NCI-H1417 treated with DMSO at 0.1 percent for 48 hours (cell line): Measurements from ENCODE around the gene TOMM20.

Source experiments
- DNase-seq: peaks from one replicate; lab custom pipeline; 2025; lab: John Stamatoyannopoulos, UW

The TOMM20 gene

GRCh38 chr1:235134171-235134570, 5.5 kb upstream of the TOMM20 start:
- DNase-seq: no peak

GRCh38 chr1:235133086-235133485, 4.4 kb upstream of the TOMM20 start:
- DNase-seq: no peak

GRCh38 chr1:235131961-235132360, 3.3 kb upstream of the TOMM20 start:
- no peak for DNase-seq

- DNase-seq: no peak
Measured at GRCh38 chr1:235130766-235131270, 2.2 kb upstream of the TOMM20 start.

GRCh38 chr1:235129774-235130570, 1.3 kb upstream of the TOMM20 start:
- no peak for DNase-seq

GRCh38 chr1:235127732-235128455, 743 bp downstream of the TOMM20 start:
- no peak for DNase-seq

- DNase-seq: no peak
Measured at GRCh38 chr1:235127203-235127602, 1.4 kb downstream of the TOMM20 start.

GRCh38 chr1:235124665-235125064, 4.0 kb downstream of the TOMM20 start:
- DNase-seq: no peak

- no peak for DNase-seq
Measured at GRCh38 chr1:235124111-235124510, 4.5 kb downstream of the TOMM20 start.

- no peak for DNase-seq
Measured at GRCh38 chr1:235122348-235122747, 6.3 kb downstream of the TOMM20 start.

- DNase-seq: no peak
Measured at GRCh38 chr1:235113183-235113917, 15.3 kb downstream of the TOMM20 start.

- no peak for DNase-seq
Measured at GRCh38 chr1:235112297-235113182, 16.1 kb downstream of the TOMM20 start.

- DNase-seq: no peak
Measured at GRCh38 chr1:235111107-235111506, 17.5 kb downstream of the TOMM20 start.

- DNase-seq: no peak
Measured at GRCh38 chr1:235108876-235109275, 19.8 kb downstream of the TOMM20 start.

- DNase-seq: no peak
Measured at GRCh38 chr1:235108185-235108593, 20.4 kb downstream of the TOMM20 start.

GRCh38 chr1:235107368-235108184, 21.1 kb downstream of the TOMM20 start:
- no peak for DNase-seq

GRCh38 chr1:235106457-235106856, 22.2 kb downstream of the TOMM20 start:
- DNase-seq: no peak

GRCh38 chr1:235105051-235106043, 23.3 kb downstream of the TOMM20 start:
- DNase-seq: no peak

- DNase-seq: no peak
Measured at GRCh38 chr1:235102993-235103411, 25.6 kb downstream of the TOMM20 start.
